HFF-Myc (cell line): ENCODE results near the gene CYP4F8.
"Not testable (repeated sequence)": the region's sequence is repeated elsewhere in the genome, so short reads cannot be mapped to it uniquely, and the experiment has no call there.

Source experiments
- DNase-seq: peaks from one replicate; pipeline ENCODE4 v3.0.0-alpha.2; 2011; ENCODE audit warnings: low read depth; ENCODE audit errors: extremely low read depth
- H3K4me3 ChIP-seq: replicated peaks from 2 replicates; pipeline ENCODE4 v1.5.1; 2011; ENCODE audit warnings: low read depth, mild to moderate bottlenecking, control low read depth, low read length
- TF ChIP-seq, protein P1 (sequence below): IDR thresholded peaks from 2 replicates; pipeline ENCODE4 v1.5.1; 2012; ENCODE audit warnings: mild to moderate bottlenecking, low read depth, low read length, control low read depth; ENCODE audit errors: missing control alignments

Gene CYP4F8

DNA sequence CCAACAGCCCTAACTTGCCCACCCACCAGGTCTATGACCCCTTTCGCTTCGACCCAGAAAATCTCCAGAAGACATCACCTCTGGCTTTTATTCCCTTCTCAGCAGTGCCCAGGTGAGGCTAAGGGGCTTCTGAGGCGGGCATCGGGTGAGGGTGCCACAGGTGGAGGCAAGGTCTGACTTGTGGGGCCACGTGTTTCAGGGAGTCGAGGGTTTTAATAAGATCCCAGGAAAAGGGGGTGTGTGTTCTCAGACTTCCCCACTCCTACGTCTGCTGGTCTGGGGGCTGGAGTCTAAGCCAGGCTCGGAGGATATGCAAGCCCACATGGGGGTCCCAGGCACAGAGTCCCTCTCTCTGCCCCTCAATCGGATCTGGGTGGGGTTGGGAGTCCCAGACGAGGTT lies 30.9 kb upstream of the CYP4F8 start:
- no peak for DNase-seq
- TF ChIP-seq, protein P1, sequence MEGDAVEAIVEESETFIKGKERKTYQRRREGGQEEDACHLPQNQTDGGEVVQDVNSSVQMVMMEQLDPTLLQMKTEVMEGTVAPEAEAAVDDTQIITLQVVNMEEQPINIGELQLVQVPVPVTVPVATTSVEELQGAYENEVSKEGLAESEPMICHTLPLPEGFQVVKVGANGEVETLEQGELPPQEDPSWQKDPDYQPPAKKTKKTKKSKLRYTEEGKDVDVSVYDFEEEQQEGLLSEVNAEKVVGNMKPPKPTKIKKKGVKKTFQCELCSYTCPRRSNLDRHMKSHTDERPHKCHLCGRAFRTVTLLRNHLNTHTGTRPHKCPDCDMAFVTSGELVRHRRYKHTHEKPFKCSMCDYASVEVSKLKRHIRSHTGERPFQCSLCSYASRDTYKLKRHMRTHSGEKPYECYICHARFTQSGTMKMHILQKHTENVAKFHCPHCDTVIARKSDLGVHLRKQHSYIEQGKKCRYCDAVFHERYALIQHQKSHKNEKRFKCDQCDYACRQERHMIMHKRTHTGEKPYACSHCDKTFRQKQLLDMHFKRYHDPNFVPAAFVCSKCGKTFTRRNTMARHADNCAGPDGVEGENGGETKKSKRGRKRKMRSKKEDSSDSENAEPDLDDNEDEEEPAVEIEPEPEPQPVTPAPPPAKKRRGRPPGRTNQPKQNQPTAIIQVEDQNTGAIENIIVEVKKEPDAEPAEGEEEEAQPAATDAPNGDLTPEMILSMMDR = no peak
- no peak overlapping the region for H3K4me3 ChIP-seq

DNA sequence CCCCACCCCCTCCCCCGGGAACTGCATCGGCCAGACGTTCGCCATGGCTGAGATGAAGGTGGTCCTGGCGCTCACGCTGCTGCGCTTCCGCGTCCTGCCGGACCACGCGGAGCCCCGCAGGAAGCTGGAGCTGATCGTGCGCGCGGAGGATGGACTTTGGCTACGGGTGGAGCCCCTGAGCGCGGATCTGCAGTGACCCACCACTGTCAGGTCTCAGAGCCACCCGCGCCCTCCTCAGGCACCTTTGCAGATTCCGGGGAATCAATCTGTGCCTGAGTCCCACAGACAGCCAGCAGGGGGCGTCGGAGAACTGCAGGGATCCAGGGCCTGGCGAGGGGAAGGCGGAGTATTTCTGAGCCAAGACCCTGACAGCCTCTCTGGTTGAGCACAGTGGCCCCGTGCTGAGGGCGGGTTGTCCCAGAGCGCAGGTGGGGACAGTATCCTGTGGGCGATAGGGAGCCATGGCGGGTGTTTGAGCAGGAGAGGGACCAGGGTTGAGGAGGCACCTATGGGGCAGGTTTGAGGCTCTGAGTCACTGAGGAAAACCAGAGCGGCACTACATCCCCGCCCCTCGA lies 30.4 kb upstream of the CYP4F8 start:
- no peak overlapping the region for H3K4me3 ChIP-seq
- TF ChIP-seq, protein P1 = peak; percentile 93
- DNase-seq = peak; percentile 29

DNA sequence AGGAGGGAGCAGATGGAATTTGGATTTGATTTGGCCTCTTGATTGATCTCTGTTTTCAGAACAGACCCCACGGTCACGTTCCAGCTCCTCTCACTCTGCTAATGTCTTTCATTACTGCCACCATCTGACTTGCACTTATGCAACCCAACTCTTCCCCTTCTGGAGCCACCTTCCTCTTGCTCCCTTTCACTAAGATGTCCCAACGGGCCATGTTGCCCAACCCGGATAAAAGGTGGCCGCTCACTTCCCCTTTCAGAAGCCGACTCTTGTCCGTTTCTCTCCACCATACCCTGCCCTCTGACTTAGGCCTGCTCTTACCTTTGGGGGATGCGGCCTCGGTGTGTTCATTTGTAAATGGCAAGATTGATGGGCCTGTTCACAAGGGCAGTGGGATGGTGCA lies 27.4 kb upstream of the CYP4F8 start:
- TF ChIP-seq, protein P1 = no peak
- no peak overlapping the region for H3K4me3 ChIP-seq
- no peak for DNase-seq

DNA sequence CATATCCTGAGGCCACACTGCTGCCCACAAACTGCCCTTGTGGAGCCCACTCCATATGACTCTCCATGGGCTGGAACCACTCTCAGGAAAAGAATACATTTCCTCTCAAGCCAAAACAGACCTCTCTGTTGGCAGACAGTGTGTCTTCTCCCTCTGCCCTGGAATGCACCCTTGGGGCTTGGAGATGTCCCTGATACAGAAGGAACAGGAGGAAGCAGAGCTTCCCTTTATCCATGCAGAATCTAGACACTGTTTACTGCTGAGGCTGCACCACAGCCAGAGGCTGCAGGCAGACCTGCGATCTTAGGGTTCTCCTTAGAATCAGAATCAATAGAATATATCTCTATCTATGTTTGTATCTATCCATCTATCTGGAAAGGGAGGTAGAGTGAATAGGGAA lies 26.8 kb upstream of the CYP4F8 start:
- DNase-seq = no peak
- no peak overlapping the region for H3K4me3 ChIP-seq
- TF ChIP-seq, protein P1 = no peak

DNA sequence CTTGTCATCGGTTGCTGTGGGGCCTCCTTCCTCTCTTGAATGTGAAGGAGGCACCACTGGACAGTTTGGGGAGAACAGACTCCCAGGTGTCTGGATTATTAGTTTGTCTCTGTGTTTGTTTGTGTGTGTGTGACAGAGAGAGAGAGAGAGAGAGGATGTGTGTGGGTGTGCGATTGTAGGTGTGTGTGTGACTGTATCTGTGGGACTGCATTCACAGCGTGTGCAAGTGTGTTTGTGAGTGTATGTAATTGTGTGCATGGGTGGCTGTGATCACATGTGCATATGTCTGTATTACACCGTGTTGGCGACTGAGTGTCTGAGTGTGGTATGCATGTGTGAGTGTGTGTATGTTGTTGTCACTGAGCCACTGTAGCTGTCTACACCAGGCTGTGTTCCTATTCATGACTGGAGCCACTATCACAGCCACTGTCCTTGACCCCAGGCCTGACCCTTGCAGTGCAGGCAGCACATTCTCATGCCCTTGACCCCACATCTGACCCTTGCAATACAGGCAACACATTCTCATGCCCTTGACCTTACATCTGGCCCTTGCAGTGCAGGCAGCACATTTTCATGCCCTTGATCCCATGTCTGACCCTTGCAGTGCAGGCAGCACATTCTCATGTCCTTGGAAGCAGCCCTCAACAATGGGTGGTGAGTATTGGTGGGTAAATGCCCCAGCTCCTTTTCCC lies 25.1 kb upstream of the CYP4F8 start:
- TF ChIP-seq, protein P1 = no peak
- DNase-seq = no peak
- H3K4me3 ChIP-seq = no peak overlapping the region

DNA sequence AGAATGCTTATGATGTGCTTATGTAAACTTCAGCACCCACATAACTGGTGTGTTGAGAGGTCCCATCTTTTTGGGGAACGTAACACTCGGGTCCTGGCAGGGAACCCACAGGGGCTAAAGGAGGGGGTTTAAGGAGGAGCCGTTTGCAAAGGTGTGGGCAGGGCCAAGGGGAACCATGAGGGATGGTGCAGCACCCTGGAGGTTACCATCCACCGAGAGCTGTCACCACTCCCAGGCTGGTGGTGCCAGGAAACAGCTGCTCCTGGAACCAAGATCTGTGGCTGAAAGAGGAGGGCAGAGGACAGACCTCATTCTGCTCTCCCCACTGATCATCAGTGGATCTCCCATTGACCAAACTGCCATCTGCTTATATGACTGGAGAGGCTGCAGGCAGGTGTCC lies 23.2 kb upstream of the CYP4F8 start:
- DNase-seq = no peak
- H3K4me3 ChIP-seq = no peak overlapping the region
- TF ChIP-seq, protein P1 = no peak

DNA sequence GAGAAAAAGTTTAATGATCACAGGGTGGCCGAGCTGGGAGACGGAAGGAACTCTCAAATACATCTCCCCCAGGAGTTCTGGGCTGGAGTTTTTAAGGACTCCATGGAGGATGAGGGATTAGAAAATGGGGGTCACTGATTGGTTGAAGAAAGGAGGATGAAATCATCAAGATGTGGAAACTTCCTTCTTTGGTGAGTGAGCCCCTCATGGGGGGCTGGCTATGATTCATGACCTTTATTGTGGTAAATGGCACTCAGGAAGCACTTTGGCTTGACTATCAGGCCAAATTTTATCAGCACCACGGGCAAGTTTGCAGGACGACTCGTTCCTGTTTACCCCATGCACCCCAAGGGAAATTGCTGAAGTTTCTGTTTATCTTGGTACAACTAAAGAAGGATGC lies 22.5 kb upstream of the CYP4F8 start:
- H3K4me3 ChIP-seq, DNase-seq: not testable (repeated sequence)

DNA sequence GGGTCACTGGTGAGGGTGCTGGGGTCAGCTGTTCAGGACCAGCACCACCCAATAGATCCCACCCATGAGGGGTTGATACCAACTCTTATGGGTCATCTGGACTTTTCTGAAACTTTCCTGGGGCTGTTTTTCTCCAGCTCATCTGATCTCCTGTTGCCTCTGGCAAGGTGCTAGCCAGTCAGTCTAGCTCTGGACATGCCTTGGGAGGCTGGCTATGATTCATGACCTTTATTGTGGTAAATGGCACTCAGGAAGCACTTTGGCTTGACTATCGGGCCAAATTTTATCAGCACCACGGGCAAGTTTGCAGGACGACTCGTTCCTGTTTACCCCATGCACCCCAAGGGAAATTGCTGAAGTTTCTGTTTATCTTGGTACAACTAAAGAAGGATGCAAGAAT lies 21.3 kb upstream of the CYP4F8 start:
- not testable (repeated sequence) for H3K4me3 ChIP-seq, DNase-seq
